Ishikawa (cell line): ENCODE results near the gene NUP93.

Experiments
- CEBPB ChIP-seq: IDR thresholded peaks from 2 replicates; pipeline ENCODE4 v1.6.1; 2012
- CREB1 ChIP-seq: IDR thresholded peaks from 2 replicates; pipeline ENCODE4 v1.6.1; 2012; ENCODE audit warnings: low read depth
- EGR1 ChIP-seq: IDR thresholded peaks from 2 replicates; pipeline ENCODE4 v1.6.1; 2012
- EP300 ChIP-seq: IDR thresholded peaks from 2 replicates; pipeline ENCODE4 v1.6.1; 2012; ENCODE audit warnings: borderline replicate concordance
- FOXM1 ChIP-seq: IDR thresholded peaks from 2 replicates; pipeline ENCODE4 v1.6.1; 2012; ENCODE audit warnings: low read depth, borderline replicate concordance
- NFIC ChIP-seq: IDR thresholded peaks from 2 replicates; pipeline ENCODE4 v1.6.1; 2012
- RAD21 ChIP-seq: IDR thresholded peaks from 2 replicates; pipeline ENCODE4 v1.6.1; 2012; ENCODE audit warnings: low read depth
- TAF1 ChIP-seq: IDR thresholded peaks from 2 replicates; pipeline ENCODE4 v1.6.1; 2012; ENCODE audit warnings: low read depth, mild to moderate bottlenecking
- TCF12 ChIP-seq: IDR thresholded peaks from 2 replicates; pipeline ENCODE4 v1.6.1; 2012; ENCODE audit warnings: low read depth
- TEAD4 ChIP-seq: IDR thresholded peaks from 2 replicates; pipeline ENCODE4 v1.6.1; 2012
- YY1 ChIP-seq: IDR thresholded peaks from 2 replicates; pipeline ENCODE4 v1.6.1; 2012; ENCODE audit warnings: low read depth
- ZBTB7A ChIP-seq: IDR thresholded peaks from 2 replicates; pipeline ENCODE4 v1.6.1; 2012; ENCODE audit warnings: low read depth
- TF ChIP-seq, protein P1 (sequence below): IDR thresholded peaks from 2 replicates; pipeline ENCODE4 v1.6.1; 2012
- TF ChIP-seq, protein P2 (sequence below): IDR thresholded peaks from 2 replicates; pipeline ENCODE4 v1.6.1; 2012; ENCODE audit warnings: low read depth, mild to moderate bottlenecking
- TF ChIP-seq, protein P3 (sequence below): IDR thresholded peaks from 2 replicates; pipeline ENCODE4 v1.6.1; 2012

The NUP93 gene

DNA sequence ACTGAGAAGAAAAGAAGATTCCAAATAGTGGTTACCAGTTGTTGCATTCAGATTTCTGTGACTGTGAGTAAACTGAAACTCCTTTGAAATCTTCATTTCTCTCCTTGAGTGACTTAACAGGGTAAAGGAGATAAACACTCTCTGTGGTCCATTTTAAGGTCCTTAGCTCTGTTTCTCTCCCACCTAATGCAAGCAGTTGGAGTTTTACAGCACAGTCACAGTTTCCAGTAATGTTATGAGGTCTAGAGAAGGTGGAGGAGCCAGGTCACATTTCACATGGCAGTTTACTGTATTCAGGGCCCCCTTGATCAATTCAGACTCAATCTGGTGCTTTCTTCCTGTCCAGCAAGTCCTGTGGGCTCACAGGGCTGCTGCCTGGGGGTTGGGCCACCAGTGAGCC lies 102.8 kb downstream of the NUP93 start:
- TF ChIP-seq EGR1 (no peak), YY1 (no peak), CEBPB (no peak), CREB1 (no peak), TAF1 (no peak), RAD21 (no peak)
- TF ChIP-seq, protein P1, sequence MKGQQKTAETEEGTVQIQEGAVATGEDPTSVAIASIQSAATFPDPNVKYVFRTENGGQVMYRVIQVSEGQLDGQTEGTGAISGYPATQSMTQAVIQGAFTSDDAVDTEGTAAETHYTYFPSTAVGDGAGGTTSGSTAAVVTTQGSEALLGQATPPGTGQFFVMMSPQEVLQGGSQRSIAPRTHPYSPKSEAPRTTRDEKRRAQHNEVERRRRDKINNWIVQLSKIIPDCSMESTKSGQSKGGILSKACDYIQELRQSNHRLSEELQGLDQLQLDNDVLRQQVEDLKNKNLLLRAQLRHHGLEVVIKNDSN = no peak
- TF ChIP-seq, protein P2, sequence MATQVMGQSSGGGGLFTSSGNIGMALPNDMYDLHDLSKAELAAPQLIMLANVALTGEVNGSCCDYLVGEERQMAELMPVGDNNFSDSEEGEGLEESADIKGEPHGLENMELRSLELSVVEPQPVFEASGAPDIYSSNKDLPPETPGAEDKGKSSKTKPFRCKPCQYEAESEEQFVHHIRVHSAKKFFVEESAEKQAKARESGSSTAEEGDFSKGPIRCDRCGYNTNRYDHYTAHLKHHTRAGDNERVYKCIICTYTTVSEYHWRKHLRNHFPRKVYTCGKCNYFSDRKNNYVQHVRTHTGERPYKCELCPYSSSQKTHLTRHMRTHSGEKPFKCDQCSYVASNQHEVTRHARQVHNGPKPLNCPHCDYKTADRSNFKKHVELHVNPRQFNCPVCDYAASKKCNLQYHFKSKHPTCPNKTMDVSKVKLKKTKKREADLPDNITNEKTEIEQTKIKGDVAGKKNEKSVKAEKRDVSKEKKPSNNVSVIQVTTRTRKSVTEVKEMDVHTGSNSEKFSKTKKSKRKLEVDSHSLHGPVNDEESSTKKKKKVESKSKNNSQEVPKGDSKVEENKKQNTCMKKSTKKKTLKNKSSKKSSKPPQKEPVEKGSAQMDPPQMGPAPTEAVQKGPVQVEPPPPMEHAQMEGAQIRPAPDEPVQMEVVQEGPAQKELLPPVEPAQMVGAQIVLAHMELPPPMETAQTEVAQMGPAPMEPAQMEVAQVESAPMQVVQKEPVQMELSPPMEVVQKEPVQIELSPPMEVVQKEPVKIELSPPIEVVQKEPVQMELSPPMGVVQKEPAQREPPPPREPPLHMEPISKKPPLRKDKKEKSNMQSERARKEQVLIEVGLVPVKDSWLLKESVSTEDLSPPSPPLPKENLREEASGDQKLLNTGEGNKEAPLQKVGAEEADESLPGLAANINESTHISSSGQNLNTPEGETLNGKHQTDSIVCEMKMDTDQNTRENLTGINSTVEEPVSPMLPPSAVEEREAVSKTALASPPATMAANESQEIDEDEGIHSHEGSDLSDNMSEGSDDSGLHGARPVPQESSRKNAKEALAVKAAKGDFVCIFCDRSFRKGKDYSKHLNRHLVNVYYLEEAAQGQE = no peak

DNA sequence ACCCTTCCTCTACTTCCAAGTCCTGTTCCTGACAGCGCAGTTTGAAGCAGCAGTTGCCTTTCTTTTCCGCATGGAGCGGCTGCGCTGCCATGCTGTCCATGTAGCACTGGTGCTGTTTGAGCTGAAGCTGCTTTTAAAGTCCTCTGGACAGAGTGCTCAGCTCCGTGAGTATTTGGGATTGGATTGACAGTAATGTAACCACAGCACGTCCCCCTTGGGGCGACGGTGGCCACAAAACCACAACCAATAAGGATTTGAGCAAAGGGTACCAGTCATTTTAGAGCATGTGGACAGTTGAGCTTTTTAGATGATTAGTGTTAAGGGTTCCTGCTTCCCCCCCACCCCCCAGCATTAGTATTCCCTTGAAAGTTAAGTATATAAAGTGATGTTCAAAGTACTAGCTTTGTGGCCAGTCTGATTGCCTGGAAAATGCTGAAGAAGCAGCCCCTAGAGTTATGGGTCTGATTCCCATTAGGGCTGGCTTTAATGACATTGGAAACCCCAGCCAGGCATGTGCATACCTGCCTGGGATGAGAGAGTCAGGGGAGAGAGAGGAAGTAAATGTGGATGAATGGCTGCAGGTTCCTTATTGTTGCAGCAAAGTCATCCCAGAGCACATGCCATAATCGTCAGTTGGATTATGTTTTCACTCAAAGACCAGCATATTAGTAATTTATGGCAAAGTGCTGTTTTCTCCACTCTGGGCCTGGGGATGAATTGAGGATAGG lies 103.5 kb downstream of the NUP93 start:
- TF ChIP-seq FOXM1 = no peak
- no peak for TF ChIP-seq EP300
- TF ChIP-seq NFIC = no peak
- TF ChIP-seq, protein P3, sequence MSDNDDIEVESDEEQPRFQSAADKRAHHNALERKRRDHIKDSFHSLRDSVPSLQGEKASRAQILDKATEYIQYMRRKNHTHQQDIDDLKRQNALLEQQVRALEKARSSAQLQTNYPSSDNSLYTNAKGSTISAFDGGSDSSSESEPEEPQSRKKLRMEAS = no peak
- no peak for TF ChIP-seq CREB1
- TF ChIP-seq ZBTB7A = no peak
- no peak for TF ChIP-seq TCF12
- no peak for TF ChIP-seq YY1
- TF ChIP-seq, protein P2 = no peak
- no peak for TF ChIP-seq CEBPB
- TF ChIP-seq, protein P1 = no peak
- no peak for TF ChIP-seq RAD21
- TF ChIP-seq TAF1 = no peak
- no peak for TF ChIP-seq TEAD4
- TF ChIP-seq EGR1 = no peak

DNA sequence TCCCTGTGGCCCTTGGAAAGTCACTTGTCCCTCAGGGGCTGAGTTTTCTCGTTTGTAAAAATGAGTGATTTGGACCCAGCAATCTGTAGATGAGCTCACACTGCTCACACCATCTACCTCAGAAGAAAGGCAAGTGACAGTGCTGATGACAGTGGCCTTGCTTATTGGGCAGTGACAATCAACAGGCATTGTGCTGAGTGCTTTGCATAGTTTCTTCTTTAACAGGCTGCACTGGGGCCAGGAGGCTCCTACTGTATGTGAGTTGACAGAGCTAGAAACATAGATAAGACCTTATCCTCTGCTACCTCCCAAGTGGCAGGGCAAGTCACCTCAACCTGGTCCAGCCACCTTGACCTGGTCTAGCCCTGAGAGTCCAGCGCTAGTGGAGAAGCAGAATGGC lies 105.4 kb downstream of the NUP93 start:
- TF ChIP-seq TAF1 = no peak
- TF ChIP-seq ZBTB7A = no peak
- no peak for TF ChIP-seq YY1
- TF ChIP-seq CEBPB = no peak
- TF ChIP-seq FOXM1 = no peak
- TF ChIP-seq, protein P2 = no peak
- no peak for TF ChIP-seq EGR1

DNA sequence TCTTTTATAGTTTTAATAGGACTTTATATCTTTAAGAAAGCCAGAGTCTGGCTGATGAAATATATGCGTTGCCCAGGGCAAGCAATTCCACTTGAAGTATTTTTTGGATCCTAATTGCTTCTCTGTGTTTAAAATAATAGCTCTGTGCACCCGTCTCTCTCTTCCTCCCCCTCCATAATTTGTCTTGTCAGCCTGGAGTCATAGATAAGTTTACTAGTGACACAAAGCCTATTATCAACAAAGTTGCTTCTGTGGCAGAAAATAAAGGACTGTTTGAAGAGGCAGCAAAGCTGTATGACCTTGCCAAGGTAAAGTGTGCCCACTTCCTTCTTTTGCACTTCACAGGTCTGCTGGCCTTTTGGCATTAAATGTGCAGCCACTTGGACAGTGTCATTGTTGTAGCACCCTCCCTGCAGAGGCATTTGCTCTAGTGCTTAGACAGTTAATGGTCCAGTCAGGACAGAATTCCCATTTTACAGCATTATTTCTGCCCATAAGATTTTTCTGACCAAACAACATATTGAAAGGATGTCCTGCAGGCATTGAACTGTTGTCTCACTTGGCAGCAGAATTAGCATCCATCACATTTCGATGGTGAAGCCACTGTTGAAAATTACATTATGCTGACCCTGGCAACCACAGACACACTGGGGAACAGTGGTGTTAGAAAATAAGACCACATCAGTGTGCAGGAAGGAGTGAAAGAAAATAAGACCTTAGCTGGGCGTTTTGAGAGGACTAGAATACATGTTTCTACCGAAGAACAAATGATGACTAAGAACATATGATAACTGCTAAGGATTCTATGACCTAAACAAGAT lies 106.7 kb downstream of the NUP93 start:
- TF ChIP-seq TAF1 (no peak), RAD21 (no peak), ZBTB7A (no peak), TCF12 (no peak), NFIC (no peak), CEBPB (no peak), EGR1 (no peak), EP300 (no peak), TEAD4 (no peak)
- TF ChIP-seq, protein P2 = no peak
- TF ChIP-seq, protein P3 = no peak
